ENCODE measurements around the gene MRPS23. TPM values are rescaled to one million over a fixed set of nuclear protein-coding genes. Genes with fewer than 3 reads are reported as not detected.
A peak's percentile ranks its signal among the peaks of the same experiment; 100 is the strongest.

MRPS23 gene
- total and polyA plus RNA-seq, 2 of the 8 experiments (the other 6 are each of a cell fraction or from before 2014, with no cell fraction given) = 38.6 to 60.4 TPM

DNA sequence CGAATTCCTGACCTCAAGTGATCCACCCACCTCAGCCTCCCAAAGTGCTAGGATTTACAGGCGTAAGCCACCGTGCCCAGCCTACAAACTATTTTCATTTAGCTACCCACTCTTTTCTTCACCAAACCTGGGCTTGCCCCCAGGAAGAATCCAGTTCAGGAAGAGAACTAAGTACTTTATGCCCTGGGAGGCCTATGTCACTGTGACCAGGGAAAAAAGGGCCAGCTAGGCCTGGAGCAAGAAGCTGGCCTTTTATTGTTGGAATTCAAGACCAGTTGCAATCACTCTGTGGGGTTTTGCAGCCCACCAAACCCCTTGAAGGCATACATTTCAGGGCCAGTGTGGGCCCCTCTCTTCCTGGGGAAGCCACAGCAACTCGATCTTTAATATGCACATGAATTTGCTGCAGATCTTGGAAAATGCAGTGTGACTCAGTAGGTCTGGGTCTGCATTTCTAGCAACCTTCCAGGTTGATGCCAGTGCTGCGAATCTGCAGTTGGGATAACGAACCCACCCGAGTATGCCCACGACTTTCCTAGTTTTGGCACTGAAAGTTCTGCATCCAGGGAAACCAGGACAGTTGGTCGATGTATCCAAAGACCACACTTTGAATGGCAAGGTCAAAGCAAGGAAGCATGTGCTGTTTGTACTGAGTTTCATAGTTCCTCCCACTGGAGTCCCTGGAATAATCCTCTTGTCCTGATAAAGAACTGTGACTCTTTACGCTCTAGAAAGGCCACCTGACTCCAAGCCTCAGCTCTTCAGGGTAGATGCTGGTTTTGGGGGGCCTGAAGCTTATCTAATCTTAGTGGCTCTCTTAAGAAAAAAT, 7.2 kb upstream of the MRPS23 start:
- Histone ChIP-seq H3K23ac (ENCODE audit: insufficient read length) (no peak overlapping the region), H2BK12ac (ENCODE audit: low read depth, low read length) (no peak overlapping the region), H2AFZ (ENCODE audit: low read length) (no peak overlapping the region), H3K23me2 (ENCODE audit: low read depth, low read length) (peaks cover 11% of the 10 kb centered on the region; the same call in 1 of the 2 replicates), H3K4ac (replicated peaks; ENCODE audit: insufficient read length, low read depth, low read length) (no peak overlapping the region), H4K5ac (ENCODE audit: insufficient read length, low read depth, low read length) (no peak overlapping the region), H3K4me3 (ENCODE audit: extremely low read depth in 1 of 4, insufficient read depth in 2 of 4, low read depth in 3 of 4, low read length in 4 of 4) (no peak overlapping the region; a peak in 1 of 8 replicates), H3K4me1 (replicated peaks in 1 of 4; ENCODE audit: control insufficient read depth in 3 of 4, insufficient read depth in 4 of 4, low read length in 3 of 4) (peaks cover 0 to 13% (median 6%) of the 10 kb centered on the region in 4 experiments; a peak in 6 of 7 replicates), H3K18ac (ENCODE audit: extremely low read depth, low read length) (no peak overlapping the region), H4K91ac (replicated peaks; ENCODE audit: insufficient read length, low read length) (no peak overlapping the region), H3K36me3 (ENCODE audit: control insufficient read depth in 2 of 4, insufficient read depth in 4 of 4, low read length in 3 of 4) (no peaks in the 10 kb centered on the region; a peak in 1 of 8 replicates), H4K20me1 (replicated peaks in 1 of 2; ENCODE audit: control insufficient read depth in 1 of 2, insufficient read depth in 2 of 2, low read length in 2 of 2) (no peaks in the 10 kb centered on the region), H2BK20ac (ENCODE audit: low read length) (no peak overlapping the region), H3K27me3 (replicated peaks in 1 of 4; ENCODE audit: control insufficient read depth in 3 of 4, extremely low read depth in 1 of 4, insufficient read depth in 3 of 4, low read length in 3 of 4) (peaks cover 0 to 19% (median 18%) of the 10 kb centered on the region in 4 experiments; a peak in 5 of 7 replicates), H3K4me2 (ENCODE audit: insufficient read depth in 1 of 2, low read depth in 2 of 2, low read length in 2 of 2) (no peak overlapping the region), H2BK5ac (ENCODE audit: low read depth, low read length) (no peak overlapping the region), H3K56ac (replicated peaks; ENCODE audit: insufficient read length, low read depth, low read length) (no peak overlapping the region), H3K79me1 (ENCODE audit: low read depth, low read length) (no peaks in the 10 kb centered on the region), H3K9me3 (ENCODE audit: insufficient read depth in 2 of 2, low read depth in 1 of 2, low read length in 1 of 2) (no peaks in the 10 kb centered on the region), H3K9ac (replicated peaks in 1 of 4; ENCODE audit: extremely low read depth in 1 of 4, low read depth in 3 of 4, low read length in 3 of 4) (no peak overlapping the region), H4K8ac (ENCODE audit: extremely low read depth, insufficient read depth, low read length) (no peak overlapping the region), H3K27ac (ENCODE audit: low read depth, low read length) (no peak overlapping the region), H2BK15ac (ENCODE audit: low read length) (0 out of 2 replicates have a peak overlapping the region, but pooled peaks have one; percentile 50), H3K79me2 (ENCODE audit: control insufficient read depth in 1 of 2, insufficient read depth in 2 of 2, low read length in 2 of 2) (no peaks in the 10 kb centered on the region), H2AK5ac (ENCODE audit: low read depth, low read length) (no peak overlapping the region), H3K14ac (ENCODE audit: insufficient read length) (no peak overlapping the region), H2BK120ac (replicated peaks; ENCODE audit: low read depth, low read length) (no peak overlapping the region)
- CTCF ChIA-PET (ENCODE audit: partially characterized antibody) = interaction anchor here (0.6 to 19.8 kb wide), 18 partner anchors 12 to 255 kb away, joined by 3 to 384 read pairs (median 33); partner anchors contain the start of gene CUEDC1
- DNase-seq (ENCODE audit: low read depth in 1 of 2, low spot score in 2 of 2) (no peak), FAIRE-seq (no peak)
- TF ChIP-seq SIX5 (IDR thresholded peaks at IDR 0.05; ENCODE audit: low read depth, low read length) (no peak), SP2 (IDR thresholded peaks at IDR 0.05; ENCODE audit: low read length) (no peak)
- TF ChIP-seq, protein P1, sequence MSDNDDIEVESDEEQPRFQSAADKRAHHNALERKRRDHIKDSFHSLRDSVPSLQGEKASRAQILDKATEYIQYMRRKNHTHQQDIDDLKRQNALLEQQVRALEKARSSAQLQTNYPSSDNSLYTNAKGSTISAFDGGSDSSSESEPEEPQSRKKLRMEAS (IDR thresholded peaks at IDR 0.05) = no peak
- POLR2A ChIA-PET (ENCODE audit: partially characterized antibody) = interaction anchor here (0.6 to 32.5 kb wide), 4 partner anchors 36 to 257 kb away, joined by 3 to 672 read pairs (median 3); partner anchors contain the start of genes SRSF1 and VEZF1
- WGBS, 2 experiments (ENCODE audit: extremely low coverage in 1 of 2, insufficient coverage in 1 of 2, insufficient read length in 1 of 2, insufficient replicate concordance in 2 of 2, low coverage in 1 of 2, low lambda C conversion rate in 2 of 2, missing lambda C conversion rate in 1 of 2) = 93% methylated on average over 10 of the region's 10 CpGs; no CpG with 5 or more reads in 1 of the 2 experiments
